Effector memory CD8-positive, alpha-beta T cell (primary cell): ENCODE data around the gene TCL1A.
A peak's percentile ranks its signal among the peaks of the same experiment; 100 is the strongest.
"Not testable (repeated sequence)": the region's sequence is repeated elsewhere in the genome, so short reads cannot be mapped to it uniquely, and the experiment has no call there.

Source experiments
- ATAC-seq: fragments of 150-1000 bp; cut with Tn5 transposase; replicated peaks from 2 replicates; pipeline ENCODE4 v1.10.0; 2021; ENCODE audit warnings: mild to moderate bottlenecking, moderate library complexity
- DNase-seq, 3 experiments: peaks; one replicate each; pipeline ENCODE4 v3.0.0; 2021
- H3K27ac Mint-ChIP-seq, 2 donors: one replicate each; pipeline ENCODE4 v1.8.0; 2022; ENCODE audit warnings: mild to moderate bottlenecking in 2 of 2, mixed read lengths in 2 of 2, moderate library complexity in 2 of 2
- H3K27me3 Mint-ChIP-seq, 2 donors: one replicate each; pipeline ENCODE4 v1.8.0; 2022; ENCODE audit warnings: mixed read lengths in 2 of 2
- H3K36me3 Mint-ChIP-seq: one replicate; pipeline ENCODE4 v1.8.0; 2022; ENCODE audit warnings: mild to moderate bottlenecking, moderate library complexity, mixed read lengths; ENCODE audit not compliant: insufficient read depth
- H3K4me1 Mint-ChIP-seq, 2 donors: one replicate each; pipeline ENCODE4 v1.8.0; 2022; ENCODE audit warnings: low read depth in 2 of 2, mixed read lengths in 2 of 2
- H3K4me3 Mint-ChIP-seq, 2 donors: one replicate each; pipeline ENCODE4 v1.8.0; 2022; ENCODE audit warnings: mild to moderate bottlenecking in 2 of 2, mixed read lengths in 2 of 2, moderate library complexity in 2 of 2
- H3K9me3 Mint-ChIP-seq, 2 donors: one replicate each; pipeline ENCODE4 v1.8.0; 2022; ENCODE audit warnings: mixed read lengths in 2 of 2
- total RNA-seq, 9 experiments: gene quantifications; one replicate each; lab custom pipeline; 2026; lab: John Stamatoyannopoulos, UW

The TCL1A gene
- 0 reads per million in 9 experiments for total RNA-seq

- Mint-ChIP-seq H3K9me3 (no peaks in the 10 kb centered on the region), H3K27ac (no peak within 1 kb of the TSS), H3K4me3 (no peak within 1 kb of the TSS), H3K36me3 (peaks cover 3% of the 10 kb centered on the region), H3K27me3 (peaks cover 24 to 51% of the 10 kb centered on the region in 2 donors), H3K4me1 (no peaks in the 10 kb centered on the region)
- no peak for ATAC-seq
- no peak for DNase-seq
These were observed at the start of gene TCL1A for GRCh38 chr14:95713596-95714371. Gene TCL1A, minus strand, starts transcription at chr14:95714125. Its CDS starts 59 bp downstream, at chr14:95714066.

- H3K27me3 Mint-ChIP-seq = peaks cover 51 to 61% of the 10 kb centered on the region in 2 donors
- not testable (repeated sequence) for H3K4me3 Mint-ChIP-seq
These were observed 49.1 kb upstream of the TCL1A start for GRCh38 chr14:95763032-95763431.

GRCh38 chr14:95761436-95761835 is 47.5 kb upstream of the TCL1A start:
- DNase-seq (no peak), ATAC-seq (no peak)
- no peaks in the 10 kb centered on the region for H3K36me3 Mint-ChIP-seq
- H3K4me1 Mint-ChIP-seq = no peaks in the 10 kb centered on the region
- H3K9me3 Mint-ChIP-seq = no peaks in the 10 kb centered on the region
- no peak overlapping the region for H3K4me3 Mint-ChIP-seq
- H3K27ac Mint-ChIP-seq = no peak overlapping the region
- H3K27me3 Mint-ChIP-seq = peaks cover 37 to 45% of the 10 kb centered on the region in 2 donors

More at GRCh38 chr14:95763032-95763431, 49.1 kb upstream of the TCL1A start:
- DNase-seq, H3K27ac Mint-ChIP-seq, H3K9me3 Mint-ChIP-seq, H3K36me3 Mint-ChIP-seq, ATAC-seq, H3K4me1 Mint-ChIP-seq: not testable (repeated sequence)

- Mint-ChIP-seq H3K27ac (no peak overlapping the region), H3K4me1 (no peaks in the 10 kb centered on the region), H3K9me3 (no peaks in the 10 kb centered on the region), H3K27me3 (peaks cover 42 to 43% of the 10 kb centered on the region in 2 donors), H3K4me3 (no peak overlapping the region), H3K36me3 (no peaks in the 10 kb centered on the region)
- ATAC-seq (no peak), DNase-seq (no peak)
These were observed 46.7 kb upstream of the TCL1A start for GRCh38 chr14:95760596-95760995.

- H3K27ac Mint-ChIP-seq = no peak overlapping the region
These were observed 46.0 kb upstream of the TCL1A start for GRCh38 chr14:95759941-95760340.

GRCh38 chr14:95758331-95758730 is 44.4 kb upstream of the TCL1A start:
- Mint-ChIP-seq H3K4me3 (no peak overlapping the region), H3K36me3 (no peaks in the 10 kb centered on the region), H3K27me3 (peaks cover 53% of the 10 kb centered on the region in 2 donors), H3K27ac (no peak overlapping the region), H3K4me1 (no peaks in the 10 kb centered on the region), H3K9me3 (no peaks in the 10 kb centered on the region)
- DNase-seq (no peak), ATAC-seq (no peak)

More at GRCh38 chr14:95759941-95760340, 46.0 kb upstream of the TCL1A start:
- DNase-seq (no peak), ATAC-seq (no peak)
- no peaks in the 10 kb centered on the region for H3K36me3 Mint-ChIP-seq
- H3K4me1 Mint-ChIP-seq = no peaks in the 10 kb centered on the region
- H3K9me3 Mint-ChIP-seq = no peaks in the 10 kb centered on the region
- H3K4me3 Mint-ChIP-seq = no peak overlapping the region
- H3K27me3 Mint-ChIP-seq = peaks cover 43% of the 10 kb centered on the region in 2 donors

- ATAC-seq = no peak
- no peak overlapping the region for H3K27ac Mint-ChIP-seq
- H3K9me3 Mint-ChIP-seq = no peaks in the 10 kb centered on the region
These were observed 42.8 kb upstream of the TCL1A start for GRCh38 chr14:95756751-95757150.

GRCh38 chr14:95756127-95756526 is 42.2 kb upstream of the TCL1A start:
- no peak overlapping the region for H3K27ac Mint-ChIP-seq
- H3K9me3 Mint-ChIP-seq = no peaks in the 10 kb centered on the region
- peaks cover 38 to 41% of the 10 kb centered on the region in 2 donors for H3K27me3 Mint-ChIP-seq

More at GRCh38 chr14:95756751-95757150, 42.8 kb upstream of the TCL1A start:
- Mint-ChIP-seq H3K36me3 (no peaks in the 10 kb centered on the region), H3K27me3 (peaks cover 44 to 46% of the 10 kb centered on the region in 2 donors), H3K4me1 (no peaks in the 10 kb centered on the region), H3K4me3 (no peak overlapping the region)
- DNase-seq = no peak

GRCh38 chr14:95741781-95742180 is 27.9 kb upstream of the TCL1A start:
- no peak overlapping the region for H3K4me3 Mint-ChIP-seq
- no peak overlapping the region for H3K27ac Mint-ChIP-seq
- peaks cover 9 to 14% of the 10 kb centered on the region in 2 donors for H3K9me3 Mint-ChIP-seq
- peaks cover 7% of the 10 kb centered on the region in 2 donors for H3K4me1 Mint-ChIP-seq
- no peaks in the 10 kb centered on the region for H3K36me3 Mint-ChIP-seq
- ATAC-seq (no peak), DNase-seq (no peak)
- H3K27me3 Mint-ChIP-seq = peaks cover 0 to 14% of the 10 kb centered on the region in 2 donors

More at GRCh38 chr14:95756127-95756526, 42.2 kb upstream of the TCL1A start:
- Mint-ChIP-seq H3K4me1 (no peaks in the 10 kb centered on the region), H3K4me3 (no peak overlapping the region), H3K36me3 (no peaks in the 10 kb centered on the region)
- no peak for DNase-seq
- ATAC-seq = no peak

- ATAC-seq (no peak), DNase-seq (no peak)
- peaks cover 7% of the 10 kb centered on the region in 2 donors for H3K4me1 Mint-ChIP-seq
- no peaks in the 10 kb centered on the region for H3K36me3 Mint-ChIP-seq
- H3K4me3 Mint-ChIP-seq = no peak overlapping the region
- H3K9me3 Mint-ChIP-seq = peaks cover 9 to 14% of the 10 kb centered on the region in 2 donors
- H3K27ac Mint-ChIP-seq = no peak overlapping the region
- H3K27me3 Mint-ChIP-seq = peaks cover 3 to 14% of the 10 kb centered on the region in 2 donors
These were observed 27.1 kb upstream of the TCL1A start for GRCh38 chr14:95741038-95741490.

GRCh38 chr14:95739356-95739755 is 25.4 kb upstream of the TCL1A start:
- Mint-ChIP-seq H3K9me3 (peaks cover 9 to 14% of the 10 kb centered on the region in 2 donors), H3K4me3 (peak overlapping the region in 1 of 2 donors; percentile 52), H3K27me3 (peaks cover 13 to 14% of the 10 kb centered on the region in 2 donors), H3K4me1 (peaks cover 7% of the 10 kb centered on the region in 2 donors), H3K36me3 (no peaks in the 10 kb centered on the region), H3K27ac (peak overlapping the region; percentile 44 to 75)
- ATAC-seq = no peak
- DNase-seq = no peak

- Mint-ChIP-seq H3K27ac (no peak overlapping the region), H3K27me3 (peaks cover 60 to 61% of the 10 kb centered on the region in 2 donors), H3K4me1 (no peaks in the 10 kb centered on the region), H3K36me3 (no peaks in the 10 kb centered on the region), H3K4me3 (no peak overlapping the region), H3K9me3 (peaks cover 0 to 2% of the 10 kb centered on the region in 2 donors)
- no peak for ATAC-seq
- DNase-seq = no peak
These were observed 19.3 kb upstream of the TCL1A start for GRCh38 chr14:95733212-95733611.

- Mint-ChIP-seq H3K4me1 (no peaks in the 10 kb centered on the region), H3K4me3 (no peak overlapping the region), H3K9me3 (no peaks in the 10 kb centered on the region), H3K27ac (no peak overlapping the region), H3K36me3 (no peaks in the 10 kb centered on the region), H3K27me3 (peaks cover 67 to 84% of the 10 kb centered on the region in 2 donors)
- ATAC-seq = no peak
- no peak for DNase-seq
These were observed 16.2 kb upstream of the TCL1A start for GRCh38 chr14:95730126-95730525.
